Heart left ventricle (tissue), 16 donors: ENCODE data around the gene SLC39A11. TPM values are rescaled to one million over a fixed set of nuclear protein-coding genes. Genes with fewer than 3 reads are reported as not detected.

Experiments used
- ATAC-seq, 4 donors: fragments of 200-7000 bp; cut with Tn5 transposase; one replicate each; pipeline ENCODE4 v1.9.1; 2020 to 2022; ENCODE audit warnings: moderate library complexity in 4 of 4, mild to moderate bottlenecking in 3 of 4, moderate number of reproducible peaks in 1 of 4
- DNase-seq, 5 donors: peaks; one replicate each; pipeline ENCODE4 v3.0.0-alpha.2; 2020
- H3K27ac ChIP-seq, 12 donors: fragments of 200-600 bp; sonication (generic) in 4 of 12; one replicate each; pipeline versions ENCODE4 v1.5.0 to v1.8.0; 2016 to 2022; ENCODE audit warnings: mild to moderate bottlenecking in 2 of 12
- H3K27me3 ChIP-seq, 9 donors: fragments of 200-600 bp; sonication (generic) in 2 of 9; one replicate each; pipeline versions ENCODE4 v1.5.1 to v1.8.0; 2016 to 2022; ENCODE audit warnings: mild to moderate bottlenecking in 3 of 9
- H3K36me3 ChIP-seq, 9 donors: fragments of 200-600 bp; sonication (generic) in 2 of 9; one replicate each; pipeline versions ENCODE4 v1.5.0 to v1.8.0; 2018 to 2022; ENCODE audit warnings: mild to moderate bottlenecking in 2 of 9
- H3K4me1 ChIP-seq, 12 donors: fragments of 200-600 bp; sonication (generic) in 4 of 12; one replicate each; pipeline versions ENCODE4 v1.5.0 to v1.8.0; 2016 to 2022; ENCODE audit warnings: mild to moderate bottlenecking in 3 of 12
- H3K4me3 ChIP-seq, 12 donors: fragments of 200-600 bp; sonication (generic) in 4 of 12; one replicate each; pipeline versions ENCODE4 v1.5.0 to v1.8.0; 2017 to 2022; ENCODE audit warnings: mild to moderate bottlenecking in 9 of 12, moderate library complexity in 4 of 12
- H3K9me3 ChIP-seq, 12 donors: fragments of 200-600 bp; sonication (generic) in 4 of 12; one replicate each; pipeline versions ENCODE4 v1.5.0 to v1.8.0; 2016 to 2022; ENCODE audit warnings: mild to moderate bottlenecking in 1 of 12
- CTCF ChIP-seq, 12 donors: fragments of 200-600 bp; sonication (generic) in 4 of 12; IDR thresholded peaks; one replicate each; pipeline versions ENCODE4 v1.5.0 to v1.8.0; 2018 to 2022; ENCODE audit warnings: antibody characterized with exemption in 12 of 12, mild to moderate bottlenecking in 5 of 12
- POLR2A ChIP-seq, 2 donors: fragments of 450-650 bp; IDR thresholded peaks; one replicate each; pipeline ENCODE4 v1.6.1; 2017; ENCODE audit warnings: antibody characterized with exemption in 2 of 2, mild to moderate bottlenecking in 2 of 2, moderate library complexity in 2 of 2
- WGBS, 4 donors: extraction: QIAGEN DNeasy Blood & Tissue Kit in 2 of 4; methylation state at CpG; one replicate each; pipeline versions ENCODE4 v1.1.5 to v1.1.7; 2013 to 2018; 5-methylcytosine and 5-hydroxymethylcytosine counted together
- intact Hi-C, 10 donors: fragments of 100-400 bp; cut with DNase I; formaldehyde crosslinking; loops; one replicate each; pipeline versions ENCODE4 v1.11.1 to v1.14.2; 2022
- polyA plus RNA-seq, 2 donors: library from polyadenylated mRNA; stranded (reverse); fragments of 200-250 nt; gene quantifications; one replicate each; pipeline ENCODE4 v1.2.3, GENCODE V29; 2013
- total RNA-seq, 9 donors: library from RNA; depleted of rRNA in 2 of 9; stranded (reverse); fragments of >200 nt in 2 of 9; fragmentation: NEBNext Ultra II Directional in 3 of 9; extraction: Animal tissue kit (Norgen Biotek cat#: 25700) in 3 of 9; gene quantifications; one replicate each; pipeline versions ENCODE4 v1.1.0 to v1.2.4, GENCODE V29; 2016 to 2023
- donor health status: ischemic (EF 13 %, LVEDD 7.1; RV severe dilation, severe dysfunction).
- donor health status: healthy with polysubstance abuse.
- donor health status: DM: no; HTN: yes; CAD: no.
- donor health status: DM: no; HTN: no; CAD: no.
- donor health status: ischemic (EF 25% LVEDD 6.9; RV normal size, moderate dysfunction).
- donor health status: ischemic (EF 25% LVEDD 5.7; RV mildly dilated, moderate dysfunction).
- donor health status: healthy.
- donor health status: DM: yes; HTN: yes; CAD: no.
- donor health status: ischemic (EF 35%, LVEDD 5.7; RV mildly dilated, moderate dysfunction).
- donor health status: nonischemic (EF 11% LVEDD 7.7; RV severe dilation, severe dysfunction).
- donor health status: DM: yes; HTN: yes; CAD: no.
- donor health status: PGD.
- donor health status: ischemic (EF 29% LVEDD 5.4; RV normal size, mild dysfunction).
- donor health status: nonischemic (EF 23%, LVEDD 6.1; RV moderate dilation, normal function).

Gene SLC39A11
- total and polyA plus RNA-seq, 11 donors, result 2.5 to 23.3 (median 8.4) TPM

GRCh38 chr17:72747501-72747900 is 345.0 kb downstream of the SLC39A11 start:
- Histone ChIP-seq H3K27me3 (no peaks in the 10 kb centered on the region), H3K4me1 (peaks cover 0 to 8% (median 0%) of the 10 kb centered on the region in 12 donors), H3K36me3 (no peaks in the 10 kb centered on the region), H3K27ac (peak overlapping the region in 1 of 12 donors; percentile 5), H3K9me3 (no peaks in the 10 kb centered on the region), H3K4me3 (no peak overlapping the region)
- no peak for TF ChIP-seq CTCF (IDR thresholded peaks at IDR 0.05)
- TF ChIP-seq POLR2A (IDR thresholded peaks at IDR 0.05), result no peak
- ATAC-seq, result peak in 1 of 4 donors; percentile 18
- 44 to 60% (median 52%) methylated on average over 2 to 5 of the region's 5 CpGs for WGBS, 4 donors
- intact Hi-C loops, result loop anchor here in 1 of 10 donors (10.0 kb wide), 1 partner anchor 637 kb away; no protein-coding TSS in a partner anchor
- peak in 1 of 5 donors; percentile 37 for DNase-seq

GRCh38 chr17:72745241-72745640 is 347.2 kb downstream of the SLC39A11 start:
- 94 to 100% (median 96%) methylated on average over 2 of the region's 2 CpGs for WGBS, 4 donors
- DNase-seq, result no peak
- no peak overlapping the region for H3K4me3 ChIP-seq
- no peaks in the 10 kb centered on the region for H3K9me3 ChIP-seq
- intact Hi-C loops, result loop anchor here in 1 of 10 donors (10.0 kb wide), 1 partner anchor 640 kb away; no protein-coding TSS in a partner anchor
- peaks cover 0 to 8% (median 0%) of the 10 kb centered on the region in 12 donors for H3K4me1 ChIP-seq
- TF ChIP-seq POLR2A (IDR thresholded peaks at IDR 0.05) (no peak), CTCF (IDR thresholded peaks at IDR 0.05) (no peak)
- no peak for ATAC-seq
- H3K27ac ChIP-seq, result no peak overlapping the region
- H3K27me3 ChIP-seq, result no peaks in the 10 kb centered on the region
- H3K36me3 ChIP-seq, result no peaks in the 10 kb centered on the region

GRCh38 chr17:72743037-72743467 is 349.4 kb downstream of the SLC39A11 start:
- Histone ChIP-seq H3K4me1 (peaks cover 0 to 8% (median 0%) of the 10 kb centered on the region in 12 donors), H3K36me3 (no peaks in the 10 kb centered on the region), H3K4me3 (no peak overlapping the region), H3K27ac (no peak overlapping the region), H3K27me3 (no peaks in the 10 kb centered on the region), H3K9me3 (no peaks in the 10 kb centered on the region)
- WGBS, 4 donors, result 67 to 91% (median 81%) methylated on average over 3 to 4 of the region's 4 CpGs
- DNase-seq (no peak), ATAC-seq (no peak)
- intact Hi-C loops, result loop anchor here in 1 of 10 donors (10.0 kb wide), 1 partner anchor 642 kb away; no protein-coding TSS in a partner anchor
- TF ChIP-seq POLR2A (IDR thresholded peaks at IDR 0.05) (no peak), CTCF (IDR thresholded peaks at IDR 0.05) (no peak)

GRCh38 chr17:72737151-72737690 is 355.3 kb downstream of the SLC39A11 start:
- no peaks in the 10 kb centered on the region for H3K9me3 ChIP-seq
- no peak for TF ChIP-seq POLR2A (IDR thresholded peaks at IDR 0.05)
- TF ChIP-seq CTCF (IDR thresholded peaks at IDR 0.05), result no peak
- no peak overlapping the region for H3K27ac ChIP-seq
- intact Hi-C loops, result loop anchor here in 1 of 10 donors (5.0 kb wide), 1 partner anchor 500 kb away; no protein-coding TSS in a partner anchor
- ATAC-seq, result no peak
- H3K4me1 ChIP-seq, result no peaks in the 10 kb centered on the region
- 94 to 97% (median 95%) methylated on average over 4 of the region's 4 CpGs for WGBS, 4 donors
- no peak overlapping the region for H3K4me3 ChIP-seq
- H3K36me3 ChIP-seq, result peaks cover 0 to 13% (median 0%) of the 10 kb centered on the region in 9 donors
- no peak for DNase-seq
- H3K27me3 ChIP-seq, result no peaks in the 10 kb centered on the region
